H9 (cell line): Measurements from ENCODE around the gene CCDC38. TPM values are rescaled to one million over a fixed set of nuclear protein-coding genes. Genes with fewer than 3 reads are reported as not detected.

Experiments used
- DNase-seq: peaks from one replicate; pipeline ENCODE4 v3.0.0-alpha.2; 2017
- H2AFZ ChIP-seq: one replicate; pipeline ENCODE4 v1.6.1; 2013; ENCODE audit warnings: mild to moderate bottlenecking, low read length, control low read depth, moderate library complexity
- H2AK5ac ChIP-seq: 2 replicates; pipeline ENCODE4 v1.6.1; 2013; ENCODE audit warnings: low read length, control low read depth, mixed read lengths; ENCODE audit not compliant: insufficient read length
- H2BK120ac ChIP-seq: one replicate; pipeline ENCODE4 v1.6.1; 2013; ENCODE audit warnings: low read depth, mild to moderate bottlenecking, low read length, control low read depth, inconsistent platforms; ENCODE audit not compliant: poor library complexity, severe bottlenecking
- H2BK12ac ChIP-seq: 2 replicates; pipeline ENCODE4 v1.6.1; 2013; ENCODE audit warnings: low read length, control low read depth, mixed read lengths, low read depth; ENCODE audit not compliant: insufficient read length
- H2BK15ac ChIP-seq: 2 replicates; pipeline ENCODE4 v1.6.1; 2013; ENCODE audit warnings: low read depth, low read length, control low read depth
- H2BK20ac ChIP-seq: one replicate; pipeline ENCODE4 v1.6.1; 2013; ENCODE audit warnings: low read depth, mild to moderate bottlenecking, low read length, control low read depth, inconsistent platforms; ENCODE audit not compliant: poor library complexity, severe bottlenecking
- H2BK5ac ChIP-seq: 2 replicates; pipeline ENCODE4 v1.6.1; 2013; ENCODE audit warnings: low read length, control low read depth, mixed read lengths; ENCODE audit not compliant: insufficient read length
- H3K14ac ChIP-seq: 2 replicates; pipeline ENCODE4 v1.6.1; 2013; ENCODE audit warnings: low read length, control low read depth; ENCODE audit not compliant: insufficient read depth
- H3K18ac ChIP-seq: 2 replicates; pipeline ENCODE4 v1.6.1; 2013; ENCODE audit warnings: low read depth, mild to moderate bottlenecking, mixed read lengths, low read length, control low read depth; ENCODE audit not compliant: insufficient read length
- H3K23ac ChIP-seq: 2 replicates; pipeline ENCODE4 v1.6.1; 2013; ENCODE audit warnings: low read length, control low read depth, mixed read lengths, low read depth; ENCODE audit not compliant: insufficient read length
- H3K23me2 ChIP-seq: 2 replicates; pipeline ENCODE4 v1.6.1; 2013; ENCODE audit warnings: low read depth, mild to moderate bottlenecking, mixed read lengths, low read length, control low read depth; ENCODE audit not compliant: insufficient read length, poor library complexity, severe bottlenecking
- H3K27ac ChIP-seq: 2 replicates; pipeline ENCODE4 v1.5.1; 2013; ENCODE audit warnings: low read length, control low read depth, mixed read lengths, low read depth; ENCODE audit not compliant: insufficient read length
- H3K27me3 ChIP-seq: 2 replicates; pipeline ENCODE4 v1.6.1; 2013; ENCODE audit warnings: low read length, control low read depth, inconsistent platforms; ENCODE audit not compliant: insufficient read depth
- H3K4ac ChIP-seq: 2 replicates; pipeline ENCODE4 v1.6.1; 2013; ENCODE audit warnings: low read depth, mild to moderate bottlenecking, control low read depth, inconsistent platforms, low read length, moderate library complexity
- H3K4me1 ChIP-seq: 2 replicates; pipeline ENCODE4 v1.6.1; 2013; ENCODE audit warnings: low read length, control low read depth, inconsistent platforms; ENCODE audit not compliant: insufficient read depth
- H3K4me2 ChIP-seq: 2 replicates; pipeline ENCODE4 v1.6.1; 2013; ENCODE audit warnings: low read length, control low read depth, mixed read lengths; ENCODE audit not compliant: insufficient read length, insufficient read depth
- H3K56ac ChIP-seq: 2 replicates; pipeline ENCODE4 v1.6.1; 2013; ENCODE audit warnings: low read depth, mild to moderate bottlenecking, mixed read lengths, low read length, control low read depth; ENCODE audit not compliant: insufficient read length
- H3K79me1 ChIP-seq: 2 replicates; pipeline ENCODE4 v1.6.1; 2013; ENCODE audit warnings: low read depth, mild to moderate bottlenecking, moderate library complexity, low read length, control low read depth, inconsistent platforms; ENCODE audit not compliant: insufficient read depth, poor library complexity, severe bottlenecking
- H3K79me2 ChIP-seq: 2 replicates; pipeline ENCODE4 v1.6.1; 2013; ENCODE audit warnings: low read length, control low read depth, inconsistent platforms; ENCODE audit not compliant: insufficient read depth
- H3K9ac ChIP-seq: 2 replicates; pipeline ENCODE4 v1.6.1; 2013; ENCODE audit warnings: low read length, control low read depth, mixed read lengths; ENCODE audit not compliant: insufficient read length; ENCODE audit errors: extremely low read depth
- H3K9me3 ChIP-seq: one replicate; pipeline ENCODE4 v1.6.1; 2013; ENCODE audit warnings: low read depth, low read length, inconsistent platforms; ENCODE audit not compliant: control insufficient read depth
- H3T11ph ChIP-seq: one replicate; pipeline ENCODE4 v1.6.1; 2013; ENCODE audit warnings: mild to moderate bottlenecking, low read length, control low read depth, inconsistent platforms
- H4K20me1 ChIP-seq: one replicate; pipeline ENCODE4 v1.6.1; 2013; ENCODE audit not compliant: control insufficient read depth, insufficient read length, insufficient read depth
- H4K5ac ChIP-seq: 2 replicates; pipeline ENCODE4 v1.6.1; 2013; ENCODE audit warnings: low read depth, mild to moderate bottlenecking, mixed read lengths, low read length, control low read depth; ENCODE audit not compliant: insufficient read length
- H4K8ac ChIP-seq: replicated peaks from 2 replicates; pipeline ENCODE4 v1.6.1; 2013; ENCODE audit warnings: low read length, control low read depth, mixed read lengths, low read depth; ENCODE audit not compliant: insufficient read length
- H4K91ac ChIP-seq: 2 replicates; pipeline ENCODE4 v1.6.1; 2013; ENCODE audit warnings: low read depth, mild to moderate bottlenecking, moderate library complexity, mixed read lengths, low read length, control low read depth; ENCODE audit not compliant: insufficient read length
- H3K27ac Mint-ChIP-seq, 3 experiments: 2 replicates in 2 of 3; 3 replicates in 1 of 3; pipeline ENCODE4 v1.8.0; 2020 to 2021; ENCODE audit warnings: mixed read lengths in 3 of 3, mild to moderate bottlenecking in 1 of 3, moderate library complexity in 1 of 3
- H3K27me3 Mint-ChIP-seq: 2 replicates; pipeline ENCODE4 v1.8.0; 2021; ENCODE audit warnings: low read depth, mild to moderate bottlenecking, moderate library complexity, mixed read lengths
- H3K36me3 Mint-ChIP-seq, 3 experiments: 2 replicates in 2 of 3; 3 replicates in 1 of 3; pipeline ENCODE4 v1.8.0; 2020 to 2021; ENCODE audit warnings: low read depth in 3 of 3, mixed read lengths in 3 of 3; ENCODE audit not compliant: insufficient read depth in 1 of 3
- H3K4me1 Mint-ChIP-seq, 2 experiments: 2 replicates each; pipeline ENCODE4 v1.8.0; 2020; ENCODE audit warnings: mixed read lengths in 2 of 2
- H3K4me3 Mint-ChIP-seq, 2 experiments: 2 replicates in 1 of 2; 3 replicates in 1 of 2; pipeline ENCODE4 v1.8.0; 2020 to 2021; ENCODE audit warnings: mild to moderate bottlenecking in 2 of 2, mixed read lengths in 2 of 2, moderate library complexity in 1 of 2
- H3K9me3 Mint-ChIP-seq, 2 experiments: 2 replicates in 1 of 2; 3 replicates in 1 of 2; pipeline ENCODE4 v1.8.0; 2020; ENCODE audit warnings: mild to moderate bottlenecking in 2 of 2, mixed read lengths in 2 of 2, moderate library complexity in 1 of 2
- WGBS: extraction: QIAGEN DNeasy Blood & Tissue Kit; methylation state at CpG from one replicate; pipeline ENCODE4 v1.1.7; 2013; ENCODE audit warnings: missing lambda C conversion rate, low lambda C conversion rate, mixed read lengths; ENCODE audit not compliant: insufficient read length; ENCODE audit errors: extremely low coverage; 5-methylcytosine and 5-hydroxymethylcytosine counted together
- total RNA-seq: library from RNA; stranded (reverse); gene quantifications from 2 replicates; pipeline ENCODE4 v1.2.1, GENCODE V29; 2021
- TF ChIP-seq, protein P1 (sequence below): fragments of 200-600 bp; sonication (generic); conservative IDR thresholded peaks from 3 replicates; pipeline ENCODE4 v1.8.0; 2021; ENCODE audit warnings: antibody characterized with exemption, mild to moderate bottlenecking

Gene CCDC38
- total RNA-seq, 1 experiment from 2014 or later, result not detected

DNA sequence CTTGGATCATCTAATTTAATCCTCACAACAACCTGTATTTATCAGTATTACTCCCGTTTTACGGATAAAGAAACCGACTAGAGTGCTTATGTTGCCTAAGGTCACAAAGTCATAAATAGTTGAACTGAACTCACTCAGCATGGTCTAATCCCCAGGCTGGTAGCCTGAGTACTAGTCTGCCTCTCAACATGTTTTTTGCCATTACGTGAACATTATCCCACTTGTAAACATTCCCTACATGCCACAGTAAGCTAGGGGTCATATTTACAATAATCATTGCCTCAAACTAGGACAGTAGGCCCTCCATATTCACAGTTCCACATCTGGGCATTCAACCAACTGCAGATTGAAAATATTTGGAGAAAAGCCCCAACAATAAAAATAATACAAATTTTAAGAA, 71.5 kb downstream of the CCDC38 start:
- DNase-seq, result no peak
- H3K9me3 Mint-ChIP-seq, result peaks cover 0 to 2% of the 10 kb centered on the region in 2 experiments; a peak in 1 of 5 replicates

More for the DNA sequence above, 71.5 kb downstream of the CCDC38 start:
- Histone ChIP-seq H2BK15ac (no peak overlapping the region), H3K23me2 (no peaks in the 10 kb centered on the region), H3K27ac (no peak overlapping the region), H2BK12ac (no peak overlapping the region), H3K27me3 (no peaks in the 10 kb centered on the region), H3K4me1 (0 out of 2 replicates have a peak, but pooled peaks cover 2% of the 10 kb centered on the region), H4K5ac (no peak overlapping the region), H2BK20ac (no peak overlapping the region), H3K14ac (no peak overlapping the region), H3K4ac (no peak overlapping the region), H3K79me2 (no peaks in the 10 kb centered on the region), H3K9me3 (no peaks in the 10 kb centered on the region), H3T11ph (no peak overlapping the region), H2BK5ac (no peak overlapping the region), H3K56ac (no peak overlapping the region), H4K8ac (no peak overlapping the region), H2AFZ (no peak overlapping the region), H3K9ac (no peak overlapping the region), H3K23ac (no peak overlapping the region), H4K20me1 (no peaks in the 10 kb centered on the region), H3K79me1 (no peaks in the 10 kb centered on the region), H3K18ac (no peak overlapping the region), H4K91ac (no peak overlapping the region), H3K4me2 (no peak overlapping the region), H2BK120ac (no peak overlapping the region), H2AK5ac (no peak overlapping the region)
- Mint-ChIP-seq H3K4me1 (peaks cover 16 to 21% of the 10 kb centered on the region in 2 experiments), H3K36me3 (peaks cover 11 to 27% (median 24%) of the 10 kb centered on the region in 3 experiments; a peak in 6 of 7 replicates), H3K27me3 (no peaks in the 10 kb centered on the region), H3K4me3 (no peak overlapping the region), H3K27ac (no peak overlapping the region)
- TF ChIP-seq, protein P1, sequence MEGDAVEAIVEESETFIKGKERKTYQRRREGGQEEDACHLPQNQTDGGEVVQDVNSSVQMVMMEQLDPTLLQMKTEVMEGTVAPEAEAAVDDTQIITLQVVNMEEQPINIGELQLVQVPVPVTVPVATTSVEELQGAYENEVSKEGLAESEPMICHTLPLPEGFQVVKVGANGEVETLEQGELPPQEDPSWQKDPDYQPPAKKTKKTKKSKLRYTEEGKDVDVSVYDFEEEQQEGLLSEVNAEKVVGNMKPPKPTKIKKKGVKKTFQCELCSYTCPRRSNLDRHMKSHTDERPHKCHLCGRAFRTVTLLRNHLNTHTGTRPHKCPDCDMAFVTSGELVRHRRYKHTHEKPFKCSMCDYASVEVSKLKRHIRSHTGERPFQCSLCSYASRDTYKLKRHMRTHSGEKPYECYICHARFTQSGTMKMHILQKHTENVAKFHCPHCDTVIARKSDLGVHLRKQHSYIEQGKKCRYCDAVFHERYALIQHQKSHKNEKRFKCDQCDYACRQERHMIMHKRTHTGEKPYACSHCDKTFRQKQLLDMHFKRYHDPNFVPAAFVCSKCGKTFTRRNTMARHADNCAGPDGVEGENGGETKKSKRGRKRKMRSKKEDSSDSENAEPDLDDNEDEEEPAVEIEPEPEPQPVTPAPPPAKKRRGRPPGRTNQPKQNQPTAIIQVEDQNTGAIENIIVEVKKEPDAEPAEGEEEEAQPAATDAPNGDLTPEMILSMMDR, result no peak
- WGBS, result no CpG with 5 or more reads among the region's 4 CpGs
